ENCODE data around the gene UFSP1.
"Not testable (repeated sequence)": the region's sequence is repeated elsewhere in the genome, so short reads cannot be mapped to it uniquely, and the experiment has no call there.

The UFSP1 gene

GRCh38 chr7:100888988-100889750 lies at the start of gene UFSP1:
Gene UFSP1, minus strand, starts transcription at chr7:100889715. Its CDS starts 444 bp downstream, at chr7:100889271.
- DNase-seq = no peak

GRCh38 chr7:100936167-100936566 lies 46.7 kb upstream of the UFSP1 start:
- DNase-seq = not testable (repeated sequence)

DNA sequence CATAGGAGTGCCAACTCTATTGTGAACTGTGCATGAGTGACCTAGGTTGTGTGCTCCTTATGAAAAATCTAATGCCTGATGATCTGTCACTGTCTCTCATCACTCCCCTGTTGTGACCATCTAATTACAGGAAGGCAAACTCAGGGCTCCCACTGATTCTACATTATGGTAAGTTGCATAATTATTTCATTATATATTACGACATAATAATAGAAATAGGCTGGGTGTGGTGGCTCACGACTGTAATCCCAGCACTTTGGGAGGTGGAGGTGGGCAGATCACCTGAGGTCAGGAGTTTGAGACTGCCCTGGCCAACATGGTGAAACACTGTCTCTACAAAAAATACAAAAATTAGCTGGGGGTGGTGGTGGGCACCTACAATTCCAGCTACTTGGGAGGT lies 45.9 kb upstream of the UFSP1 start:
- not testable (repeated sequence) for DNase-seq

- DNase-seq = no peak
Observed at GRCh38 chr7:100933734-100934133, 44.2 kb upstream of the UFSP1 start.

DNA sequence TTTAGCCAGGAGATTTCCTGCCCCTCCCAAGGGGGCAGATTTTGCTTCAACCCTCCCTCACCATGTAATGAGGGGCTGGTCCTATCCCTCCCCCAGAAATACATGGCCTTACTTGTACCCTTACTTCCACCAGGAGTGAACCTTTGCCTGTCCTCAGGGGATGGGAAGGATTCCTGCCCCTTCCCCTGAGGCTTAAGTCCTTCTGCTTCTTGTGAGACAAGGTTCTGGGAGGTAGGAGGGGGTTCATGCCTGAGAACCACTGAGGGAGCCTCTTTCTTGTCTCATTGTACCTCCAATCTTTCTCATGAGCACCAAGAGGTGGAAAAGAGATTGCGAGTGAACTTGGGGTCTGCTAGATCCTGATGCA lies 40.3 kb upstream of the UFSP1 start:
- DNase-seq = no peak

- DNase-seq = not testable (repeated sequence)
Observed at GRCh38 chr7:100923616-100924015, 34.1 kb upstream of the UFSP1 start.

- DNase-seq = no peak
Observed at GRCh38 chr7:100921039-100921438, 31.5 kb upstream of the UFSP1 start.

- DNase-seq = not testable (repeated sequence)
Observed at GRCh38 chr7:100919779-100920437, 30.4 kb upstream of the UFSP1 start.

- not testable (repeated sequence) for DNase-seq
Observed at GRCh38 chr7:100919335-100919734, 29.8 kb upstream of the UFSP1 start.

GRCh38 chr7:100914879-100915447 lies 25.4 kb upstream of the UFSP1 start:
- no peak for DNase-seq

DNA sequence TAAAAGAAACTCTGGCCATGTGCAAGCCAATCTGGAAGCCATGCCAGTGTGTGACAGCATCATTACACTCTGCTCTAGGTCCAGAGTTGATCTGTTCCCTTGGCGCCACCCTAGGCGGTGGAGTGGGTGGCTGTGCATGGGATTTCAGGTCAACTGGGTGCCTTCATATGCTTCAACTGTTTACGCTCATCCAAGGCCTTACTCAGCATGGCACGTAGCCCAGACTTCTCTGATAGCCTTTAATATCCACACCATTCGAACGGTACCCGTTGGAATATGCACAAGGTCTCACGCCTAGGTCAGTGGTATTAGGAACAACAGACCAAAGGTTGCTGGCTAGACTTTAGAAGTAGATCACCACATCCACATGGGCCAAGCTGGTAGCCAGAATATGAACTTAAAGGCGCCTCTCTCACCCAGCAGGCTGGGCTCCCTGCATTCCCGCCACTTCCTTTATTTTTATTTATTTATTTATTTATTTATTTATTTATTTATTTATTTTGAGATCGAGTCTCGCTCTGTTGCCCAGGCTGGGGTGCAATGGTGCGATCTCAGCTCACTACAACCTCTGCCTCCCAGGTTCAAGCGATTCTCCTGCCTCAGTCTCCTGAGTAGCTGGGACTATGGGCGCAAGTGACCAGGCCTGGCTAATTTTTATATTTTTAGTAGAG lies 24.8 kb upstream of the UFSP1 start:
- DNase-seq = no peak

GRCh38 chr7:100911484-100911883 lies 22.0 kb upstream of the UFSP1 start:
- no peak for DNase-seq

GRCh38 chr7:100910443-100910842 lies 20.9 kb upstream of the UFSP1 start:
- not testable (repeated sequence) for DNase-seq

- no peak for DNase-seq
Observed at GRCh38 chr7:100908512-100908911, 19.0 kb upstream of the UFSP1 start.

DNA sequence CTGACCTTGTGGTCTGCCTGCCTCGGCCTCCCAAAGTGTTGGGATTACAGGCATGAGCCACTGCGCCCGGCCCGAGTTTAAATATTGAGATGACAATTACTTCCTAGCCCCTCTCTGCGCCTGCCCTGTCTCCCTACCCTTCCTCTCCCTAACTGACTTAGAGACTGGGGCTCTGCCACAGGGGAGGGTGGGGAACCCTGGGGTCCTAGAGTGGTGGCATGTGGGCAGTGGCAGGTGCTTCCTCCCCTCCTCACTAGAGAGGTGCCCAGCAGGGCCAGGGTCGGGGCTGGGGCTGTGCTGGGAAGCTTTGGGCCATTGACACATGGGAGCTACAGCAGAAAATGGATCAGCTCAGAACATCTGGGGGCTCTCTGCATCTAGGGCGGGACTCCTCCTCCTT lies 13.1 kb upstream of the UFSP1 start:
- no peak for DNase-seq

GRCh38 chr7:100901921-100902332 lies 12.4 kb upstream of the UFSP1 start:
- DNase-seq = no peak

- DNase-seq = no peak
Observed at GRCh38 chr7:100900978-100901377, 11.5 kb upstream of the UFSP1 start.

- no peak for DNase-seq
Observed at GRCh38 chr7:100899432-100899831, 9.9 kb upstream of the UFSP1 start.

DNA sequence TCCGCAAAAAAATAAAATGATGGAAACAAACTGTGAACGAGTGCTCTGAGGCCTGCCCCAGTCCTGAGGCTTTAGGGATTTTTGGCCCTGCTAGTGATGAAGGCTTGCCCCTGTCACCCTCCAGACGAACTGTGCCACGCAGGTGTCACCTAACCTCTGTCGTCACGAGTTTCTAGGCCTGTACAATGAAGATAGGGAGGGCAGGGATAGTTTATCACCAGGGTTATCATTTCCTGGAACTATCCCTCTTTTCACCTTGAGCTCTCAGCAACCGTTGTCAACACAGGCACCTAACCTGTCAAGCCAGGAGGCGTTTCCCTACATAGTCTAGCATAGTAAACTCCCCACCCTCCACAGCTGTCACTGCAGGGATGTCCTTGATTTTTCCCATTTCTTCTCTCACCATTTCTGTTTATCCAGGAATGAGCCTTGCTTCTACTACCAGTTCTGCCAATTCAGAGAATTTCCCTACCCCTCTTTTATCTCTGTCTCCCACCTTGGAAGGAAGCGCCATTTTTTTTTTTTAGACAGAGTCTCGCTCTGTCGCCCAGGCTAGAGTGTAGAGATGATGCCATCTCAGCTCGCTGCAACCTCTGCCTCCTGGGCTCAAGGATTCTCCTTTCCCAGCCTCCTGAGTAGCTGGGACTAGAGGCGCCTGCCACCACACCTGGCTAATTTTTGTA lies 8.4 kb upstream of the UFSP1 start:
- no peak for DNase-seq

DNA sequence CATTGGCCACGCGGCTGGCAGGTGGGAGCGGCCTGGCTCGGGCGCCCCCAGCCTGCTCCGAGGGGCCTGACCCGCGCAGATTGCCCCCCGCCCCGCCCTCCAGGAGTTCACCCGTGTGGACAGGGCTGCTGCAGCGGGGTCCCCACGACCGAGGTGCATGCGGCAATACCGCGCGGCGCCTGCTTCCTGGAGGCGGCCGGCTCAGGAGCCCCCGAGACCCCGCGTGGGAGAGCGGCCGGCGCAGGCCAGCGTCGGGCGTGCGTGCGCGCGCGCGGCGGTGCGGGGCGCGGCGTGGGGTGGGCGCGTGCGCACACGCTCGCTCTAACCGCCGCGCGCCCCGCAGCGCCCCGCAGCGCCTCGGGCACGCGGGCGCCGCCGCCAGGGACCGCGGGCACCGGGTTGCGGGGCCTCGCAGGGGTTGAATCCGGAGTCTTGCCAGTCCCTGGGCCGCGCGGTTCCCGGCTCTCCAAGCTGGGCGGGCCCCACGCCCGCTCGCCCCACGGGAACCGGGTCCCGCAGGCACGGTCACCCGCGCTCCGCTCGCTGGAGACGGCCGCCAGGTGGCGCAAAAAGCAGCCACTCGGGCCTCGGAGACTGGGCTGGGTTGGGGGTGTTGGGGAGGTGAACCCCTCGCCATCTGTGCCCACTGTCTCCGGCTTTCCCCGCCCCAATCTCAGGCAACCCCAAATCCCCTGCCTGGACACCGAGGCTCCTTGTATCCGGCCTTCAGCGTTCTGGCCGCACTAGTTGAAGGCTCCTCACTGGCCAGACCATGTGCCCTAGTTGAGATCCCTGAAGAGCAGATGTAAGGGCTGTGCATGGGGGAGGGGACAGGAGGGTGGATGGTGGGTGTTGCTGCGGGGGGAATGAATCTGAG lies 7.5 kb upstream of the UFSP1 start:
- no peak for DNase-seq

DNA sequence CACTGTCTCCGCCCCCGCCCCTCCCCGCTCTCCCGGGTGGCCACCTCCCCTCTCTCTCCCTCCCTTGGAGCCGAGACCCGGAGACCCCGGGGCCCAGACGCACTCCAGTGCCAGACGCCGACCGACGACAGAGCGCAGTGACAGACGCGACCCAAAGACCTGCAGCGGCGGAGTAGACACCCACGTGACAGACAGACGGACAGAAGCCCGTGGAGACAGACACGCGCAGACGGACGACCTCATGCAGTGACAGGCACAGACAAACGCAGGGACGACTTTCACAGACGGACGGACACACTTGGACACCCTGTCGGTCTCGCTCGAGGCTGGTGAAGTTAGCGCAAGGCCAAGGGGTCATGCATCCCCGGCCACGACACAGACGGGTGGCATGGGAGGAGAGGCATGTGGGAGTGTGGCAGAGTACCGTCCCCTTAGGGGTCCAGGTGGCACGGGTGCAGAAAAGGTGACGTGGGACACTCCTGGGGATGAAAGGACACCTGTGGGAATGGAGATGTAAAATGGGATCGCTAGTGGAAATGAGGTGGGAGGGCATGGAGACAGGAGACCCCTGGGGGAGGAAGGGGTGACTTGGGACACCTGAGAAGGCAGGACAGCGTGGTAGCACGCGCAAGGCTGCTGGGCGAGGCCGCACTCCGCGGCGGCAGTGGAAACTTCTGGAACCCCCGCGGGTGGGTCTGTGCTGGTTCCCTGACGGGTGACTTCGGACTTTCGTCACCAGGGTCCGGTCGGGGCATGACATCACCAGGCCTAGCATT lies 6.6 kb upstream of the UFSP1 start:
- DNase-seq = no peak

GRCh38 chr7:100895701-100895955 lies 6.1 kb upstream of the UFSP1 start, which contains the start of gene ACHE:
Gene ACHE, minus strand, starts transcription at chr7:100895888. Its CDS starts 1,656 bp downstream, at chr7:100894232.
- DNase-seq = no peak

Data from NK-92 treated with Interleukin-12 subunit alpha and Interleukin-12 subunit beta, amount 100 ng/mL, for 24 hours (cell line).